Stimulated activated CD8-positive, alpha-beta memory T cell treated with anti-CD3 and anti-CD28 coated beads, Interleukin-7, amount 100 ng/mL, for 48 hours (primary cell): ENCODE data around the gene RELN.

ENCODE experiments used
- DNase-seq, 2 donors: peaks; one replicate each; pipeline ENCODE4 v3.0.0-alpha.2; 2020; ENCODE audit warnings: low read depth in 1 of 2; ENCODE audit errors: extremely low read depth in 1 of 2

The RELN gene

DNA sequence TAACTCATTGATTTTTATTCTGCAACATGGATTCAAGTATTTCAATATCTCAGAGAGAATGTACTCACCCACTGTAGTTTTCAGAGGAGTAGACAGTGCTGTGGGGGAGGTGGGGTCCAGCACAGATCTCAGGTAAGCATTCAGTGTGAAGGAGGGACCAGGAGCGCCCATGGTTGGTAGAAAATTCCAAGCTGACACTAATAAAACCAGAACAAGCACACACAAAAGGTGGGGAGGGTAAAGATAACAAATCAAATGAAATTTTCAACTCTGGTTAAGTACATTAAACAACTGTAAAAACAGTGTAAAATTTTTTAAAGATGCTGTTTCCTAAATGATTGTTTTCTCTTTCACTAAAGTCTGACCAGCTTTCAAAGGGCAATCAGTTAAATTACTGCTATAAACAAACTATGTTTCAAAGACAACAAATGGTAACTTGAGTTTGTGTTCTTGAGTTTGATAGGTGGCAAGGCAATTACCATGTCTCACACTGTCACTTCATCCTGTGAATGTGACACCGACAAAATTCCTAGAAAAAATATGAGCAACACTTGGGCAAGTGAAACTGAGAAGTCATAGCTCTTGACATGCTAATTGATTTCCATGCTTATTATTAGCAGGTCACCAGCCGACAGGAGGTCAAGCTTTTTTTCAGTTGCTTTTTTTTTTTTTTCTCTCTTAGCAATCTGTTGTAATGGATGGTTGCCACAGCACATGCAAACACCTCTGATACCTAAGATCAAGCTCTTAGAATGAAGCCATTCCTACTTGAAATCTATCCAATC is 337.7 kb downstream of the RELN start:
- DNase-seq, result no peak

- no peak for DNase-seq
Observed at GRCh38 chr7:103649052-103649451, 340.4 kb downstream of the RELN start.

- DNase-seq, result no peak
Observed at GRCh38 chr7:103648135-103648534, 341.3 kb downstream of the RELN start.

DNA sequence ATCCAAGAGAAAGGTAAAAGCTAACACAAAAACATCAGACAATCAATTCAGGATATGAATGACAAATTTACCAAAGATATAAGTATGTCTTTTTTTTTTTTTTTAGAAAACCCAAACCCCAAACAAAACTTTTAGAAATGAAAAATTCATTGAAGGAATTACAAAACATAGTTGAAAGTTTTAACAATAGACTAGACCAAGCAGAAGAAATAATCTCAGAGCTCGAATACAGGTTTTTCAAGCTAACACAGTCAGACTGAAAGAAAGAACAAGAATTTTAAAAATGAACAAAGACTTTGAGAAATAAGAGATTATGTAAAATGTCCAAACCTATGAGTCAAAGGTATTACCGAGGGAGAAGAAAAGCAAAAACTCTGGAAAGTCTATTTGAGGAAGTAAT is 345.1 kb downstream of the RELN start:
- DNase-seq, result no peak

- no peak for DNase-seq
Observed at GRCh38 chr7:103640031-103640779, 349.3 kb downstream of the RELN start.

DNA sequence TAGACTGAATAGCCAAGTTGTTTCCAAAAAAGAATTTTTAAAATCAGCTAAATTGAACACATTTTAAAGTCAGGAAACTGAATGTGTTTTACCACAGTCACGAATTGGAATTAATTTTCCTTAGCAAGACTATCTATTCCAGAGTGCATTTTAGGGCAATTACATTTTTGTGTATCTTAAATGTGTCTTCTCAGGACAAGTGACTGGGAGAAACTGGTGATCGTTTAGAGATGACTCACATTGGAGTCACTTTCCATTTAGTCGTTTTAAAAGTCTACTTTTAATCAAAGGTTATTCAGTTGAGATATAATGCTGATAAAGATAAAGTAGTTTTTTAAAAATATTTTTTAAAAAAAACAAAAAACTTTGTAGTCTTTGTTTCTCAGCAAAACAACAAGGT is 351.7 kb downstream of the RELN start:
- DNase-seq, result no peak

- no peak for DNase-seq
Observed at GRCh38 chr7:103637094-103637493, 352.4 kb downstream of the RELN start.

DNA sequence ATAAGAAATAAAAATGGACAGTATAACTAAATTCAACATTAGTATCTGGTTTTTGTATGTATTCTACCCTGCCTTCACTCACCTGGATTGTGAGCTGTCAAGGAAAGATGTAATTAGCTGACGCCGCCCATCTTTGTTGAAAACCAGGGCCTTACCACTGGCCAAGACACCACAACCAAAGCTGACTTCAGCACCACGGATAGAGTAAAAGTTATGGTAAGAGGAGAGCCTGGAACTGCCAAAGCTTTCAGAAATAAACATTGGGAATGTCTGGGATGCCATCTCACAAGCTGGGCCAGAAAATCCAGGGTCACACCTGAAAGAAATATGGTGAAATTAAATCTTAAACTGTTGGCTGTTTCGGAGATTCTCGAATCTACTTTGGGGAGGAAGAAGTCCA is 353.3 kb downstream of the RELN start:
- DNase-seq, result no peak

GRCh38 chr7:103632972-103633371 is 356.5 kb downstream of the RELN start:
- no peak for DNase-seq

- no peak for DNase-seq
Observed at GRCh38 chr7:103632005-103632639, 357.3 kb downstream of the RELN start.

- no peak for DNase-seq
Observed at GRCh38 chr7:103630318-103630717, 359.1 kb downstream of the RELN start.

GRCh38 chr7:103628742-103629141 is 360.7 kb downstream of the RELN start:
- DNase-seq, result no peak

- DNase-seq, result no peak
Observed at GRCh38 chr7:103626776-103627175, 362.7 kb downstream of the RELN start.

DNA sequence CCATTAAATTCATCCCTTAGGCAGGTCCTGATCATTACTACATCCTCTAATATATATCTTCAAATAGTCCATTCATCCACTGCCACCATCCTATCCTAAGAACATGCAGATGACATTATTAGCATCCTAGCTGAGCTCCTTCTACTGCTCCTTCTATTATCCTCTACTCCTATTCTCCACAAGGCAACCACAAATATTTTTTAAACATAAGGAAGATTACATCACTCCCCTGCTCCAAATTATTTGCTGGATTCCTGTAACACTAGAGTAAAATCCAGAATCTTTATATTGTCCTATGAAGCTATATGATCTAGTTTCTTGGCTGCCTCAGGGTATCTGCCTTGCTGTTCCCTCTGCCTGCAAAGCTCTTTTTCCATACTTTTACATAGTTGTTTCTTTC is 367.2 kb downstream of the RELN start:
- no peak for DNase-seq

DNA sequence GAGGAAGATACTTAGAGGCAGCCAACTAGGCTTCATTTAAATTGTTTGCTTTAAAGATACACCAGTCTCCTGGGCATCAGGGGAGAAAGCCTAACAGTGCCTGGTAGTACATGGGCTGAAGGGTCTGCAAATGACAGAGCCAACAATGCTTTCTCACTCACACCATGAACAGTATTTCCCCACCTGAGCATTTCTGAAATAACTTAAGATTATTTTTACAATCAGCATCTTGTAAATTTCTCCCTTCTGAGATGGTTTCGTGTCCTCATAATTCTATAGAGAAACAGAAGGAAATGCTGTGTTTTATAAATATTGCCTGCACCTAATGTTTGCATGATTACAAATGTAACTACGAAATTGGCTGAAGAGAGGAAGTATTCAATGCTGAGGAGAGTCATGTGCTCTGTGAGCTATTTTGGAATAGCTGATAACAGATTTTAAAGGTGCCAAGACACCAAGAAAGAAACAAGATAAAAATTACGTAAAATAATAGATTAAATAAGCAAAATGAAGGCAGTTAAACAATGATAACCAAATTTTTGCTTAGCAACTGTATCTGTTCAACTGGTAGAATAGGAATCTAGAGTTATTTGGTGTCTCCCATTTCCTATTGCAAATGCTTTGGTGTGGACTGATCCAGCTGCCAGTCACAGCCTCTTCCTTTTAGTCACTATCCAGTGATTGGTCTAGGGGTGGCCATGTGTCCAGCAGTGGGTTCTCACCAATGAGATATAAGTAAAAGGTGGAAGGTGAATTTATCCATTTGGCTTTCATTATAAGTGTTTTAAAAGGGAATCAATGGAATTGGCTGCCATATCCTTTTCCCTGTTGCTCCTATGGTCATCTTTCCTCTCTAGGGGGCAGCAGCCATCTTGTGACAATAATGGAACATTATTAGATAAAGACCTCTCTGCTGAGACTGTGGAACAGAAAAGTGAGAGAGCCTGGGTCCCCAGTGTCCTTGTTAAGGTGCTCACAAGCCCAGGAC is 375.5 kb downstream of the RELN start:
- DNase-seq, result no peak

DNA sequence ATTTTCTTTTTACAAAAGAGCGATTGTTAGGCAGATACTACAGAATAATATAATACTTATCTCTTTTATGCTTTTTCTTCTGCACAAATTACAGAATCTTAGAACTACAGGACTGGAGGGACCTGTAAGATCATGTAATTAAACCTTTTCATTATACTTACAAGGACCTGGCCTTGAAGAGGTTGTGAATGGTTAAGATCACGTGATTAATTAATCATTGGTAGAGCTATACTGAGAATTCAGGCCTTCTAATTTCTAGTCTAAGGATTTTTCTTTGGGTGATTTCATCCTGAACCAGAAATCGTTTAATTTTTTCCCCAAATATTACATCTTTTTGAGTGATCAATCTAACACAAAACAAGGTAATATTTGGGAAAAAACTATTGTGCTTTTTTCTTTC is 379.7 kb downstream of the RELN start:
- no peak for DNase-seq

DNA sequence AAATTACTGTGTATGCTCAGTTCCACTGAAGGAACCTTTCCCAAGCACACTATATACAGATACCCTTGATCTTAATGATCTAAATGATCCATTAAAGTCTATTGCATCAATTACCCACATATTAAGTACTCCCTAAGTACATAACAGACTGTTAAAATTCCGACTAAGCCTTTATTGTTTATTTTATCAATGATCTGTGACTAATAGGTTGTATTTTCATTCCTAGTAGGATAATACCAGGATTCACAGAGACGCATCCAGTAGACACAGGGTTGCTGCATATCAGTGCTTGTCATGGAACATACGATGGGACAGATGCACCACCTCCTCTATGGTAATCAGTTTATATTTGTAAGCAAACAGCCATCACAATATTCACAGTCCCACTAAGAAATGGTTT is 383.8 kb downstream of the RELN start:
- DNase-seq, result no peak

- DNase-seq, result no peak
Observed at GRCh38 chr7:103598326-103598905, 391.0 kb downstream of the RELN start.

GRCh38 chr7:103597606-103598005 is 391.9 kb downstream of the RELN start:
- DNase-seq, result no peak

DNA sequence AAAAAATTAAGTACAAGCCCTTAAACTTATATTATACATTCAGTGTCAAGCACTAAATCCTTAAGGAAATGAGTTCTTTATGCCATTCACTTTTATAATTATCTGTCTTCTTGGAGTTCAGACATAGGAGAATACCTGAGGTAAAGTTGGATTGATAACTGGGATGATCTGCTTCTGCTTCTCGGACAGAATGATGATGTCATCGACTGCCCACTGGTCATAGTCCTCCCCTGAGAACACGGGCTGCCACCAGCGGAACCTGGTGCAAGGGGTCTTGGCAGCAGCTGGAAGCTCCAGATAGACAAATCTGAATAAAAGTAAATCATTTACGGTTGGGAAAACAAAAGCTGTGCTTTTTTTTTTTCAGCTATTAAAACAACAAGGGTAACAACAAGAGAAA is 395.3 kb downstream of the RELN start:
- DNase-seq, result no peak
